PC-9 (cell line): Measurements from ENCODE around the gene PRSS56. TPM values are rescaled to one million over a fixed set of nuclear protein-coding genes. Genes with fewer than 3 reads are reported as not detected.

Source experiments
- BruUV-seq: library from RNA; stranded (reverse); fragments of 400-500 nt; replicated peaks from 2 replicates; lab custom pipeline; 2021; lab: Mats Ljungman, UMichigan
- CTCF ChIA-PET: fragments of 300-600 bp; sonication (Branson Sonifier 250); formaldehyde crosslinking; loops from one replicate; lab custom pipeline; 2022; ENCODE audit warnings: antibody characterized with exemption; lab: Charles Lee
- POLR2A ChIA-PET: fragments of 300-600 bp; sonication (Branson Sonifier 250); formaldehyde crosslinking; loops from one replicate; lab custom pipeline; 2022; ENCODE audit warnings: antibody characterized with exemption; ENCODE audit not compliant: unreplicated experiment; lab: Charles Lee
- DNase-seq, 2 experiments: peaks; one replicate each; pipeline versions ENCODE4 v3.0.0 to v3.0.0-alpha.2; 2015 to 2022; ENCODE audit warnings: mixed read lengths in 1 of 2
- H2AFZ ChIP-seq: fragments of 200-600 bp; sonication (generic); 2 replicates; pipeline ENCODE4 v1.8.1; 2017; ENCODE audit warnings: antibody characterized with exemption
- H3F3A ChIP-seq: fragments of 200-600 bp; sonication (generic); 2 replicates; pipeline ENCODE4 v1.8.1; 2017; ENCODE audit warnings: antibody characterized with exemption, mild to moderate bottlenecking, low read depth; ENCODE audit not compliant: insufficient read depth
- H3K27ac ChIP-seq: fragments of 200-600 bp; sonication (generic); 2 replicates; pipeline ENCODE4 v1.6.1; 2016; ENCODE audit warnings: mixed run types
- H3K27me3 ChIP-seq: fragments of 200-600 bp; sonication (generic); 2 replicates; pipeline ENCODE4 v1.6.1; 2016; ENCODE audit warnings: low read depth, mixed run types; ENCODE audit not compliant: insufficient read depth
- H3K36me3 ChIP-seq: fragments of 200-600 bp; sonication (generic); 2 replicates; pipeline ENCODE4 v1.6.1; 2016; ENCODE audit warnings: low read depth, mixed run types
- H3K4me1 ChIP-seq: fragments of 200-600 bp; sonication (generic); replicated peaks from 2 replicates; pipeline ENCODE4 v1.6.1; 2016; ENCODE audit warnings: mixed run types; ENCODE audit not compliant: insufficient read depth
- H3K4me2 ChIP-seq: fragments of 200-600 bp; sonication (generic); 2 replicates; pipeline ENCODE4 v1.6.1; 2017; ENCODE audit warnings: mixed run types
- H3K4me3 ChIP-seq: fragments of 200-600 bp; sonication (generic); 2 replicates; pipeline ENCODE4 v1.6.1; 2016; ENCODE audit warnings: mixed run types
- H3K79me2 ChIP-seq: fragments of 200-600 bp; sonication (generic); 2 replicates; pipeline ENCODE4 v1.6.1; 2017; ENCODE audit warnings: low read depth, mixed run types
- H3K9me2 ChIP-seq: fragments of 200-600 bp; sonication (generic); 2 replicates; pipeline ENCODE4 v1.8.1; 2017; ENCODE audit warnings: mild to moderate bottlenecking; ENCODE audit not compliant: insufficient read depth
- H3K9me3 ChIP-seq: fragments of 200-600 bp; sonication (generic); 2 replicates; pipeline ENCODE4 v1.8.1; 2016; ENCODE audit warnings: low read depth; ENCODE audit not compliant: insufficient read depth
- H4K20me1 ChIP-seq: fragments of 200-600 bp; sonication (generic); 2 replicates; pipeline ENCODE4 v1.8.1; 2017; ENCODE audit not compliant: insufficient read depth
- EZH2 ChIP-seq: fragments of 200-600 bp; sonication (generic); IDR thresholded peaks from 2 replicates; pipeline ENCODE4 v1.8.0; 2017; ENCODE audit warnings: antibody characterized with exemption, low read depth
- intact Hi-C: fragments of 100-400 bp; cut with micrococcal nuclease; formaldehyde crosslinking; loops from one replicate; pipeline ENCODE4 v1.10.0; 2022; ENCODE audit not compliant: unreplicated experiment
- total RNA-seq: library from RNA; stranded (reverse); gene quantifications from 2 replicates; pipeline ENCODE4 v1.2.3, GENCODE V29; 2021
- TF ChIP-seq, protein P1 (sequence below): fragments of 200-600 bp; sonication (generic); conservative IDR thresholded peaks from 2 replicates; pipeline ENCODE4 v1.6.1; 2017; ENCODE audit warnings: mixed run types, antibody characterized with exemption, mild to moderate bottlenecking, moderate library complexity

Gene PRSS56
- total RNA-seq, 1 experiment from 2014 or later: not detected

DNA sequence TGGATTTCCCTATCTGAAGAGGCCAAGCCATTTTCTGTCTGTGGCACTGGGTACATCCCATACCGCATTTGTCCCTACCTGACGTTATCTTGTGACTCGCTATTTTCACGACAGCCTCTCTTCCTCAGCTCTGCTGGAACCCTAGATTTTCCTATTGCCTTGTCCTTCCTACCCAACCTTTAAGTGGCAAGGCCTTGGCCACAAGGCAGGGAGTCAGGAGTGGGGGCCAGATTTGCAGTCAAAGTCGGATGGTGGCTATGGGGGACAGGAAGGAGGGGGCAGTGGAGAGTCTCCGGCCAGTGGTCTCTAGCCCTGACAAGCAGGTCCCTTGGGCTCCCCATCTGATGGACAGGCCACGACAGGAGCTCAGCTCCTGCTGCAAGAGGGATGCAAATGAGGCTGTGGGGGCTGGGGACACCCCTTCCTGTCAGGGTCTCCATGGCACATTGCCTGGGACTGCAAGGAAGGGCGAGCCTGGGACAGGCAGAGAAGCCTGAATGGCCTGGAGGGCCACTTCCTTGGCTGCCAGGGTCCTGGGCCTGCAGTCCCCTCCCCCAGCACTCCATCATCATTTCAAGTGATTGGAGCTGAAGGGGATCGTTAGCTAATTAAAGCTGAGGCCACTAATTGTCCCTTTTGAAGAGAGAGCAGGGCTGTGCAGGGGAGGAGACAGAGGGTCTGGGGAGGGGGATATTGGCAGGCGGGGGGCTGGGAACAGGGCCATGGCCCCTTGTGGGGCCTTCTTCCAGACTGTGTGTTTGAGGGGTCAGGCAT, 26.3 kb upstream of the PRSS56 start:
- Histone ChIP-seq H3K36me3 (no peaks in the 10 kb centered on the region), H3K79me2 (no peaks in the 10 kb centered on the region), H3K4me3 (no peak overlapping the region), H3K27ac (no peak overlapping the region), H2AFZ (no peak overlapping the region), H3F3A (no peaks in the 10 kb centered on the region), H3K9me3 (no peaks in the 10 kb centered on the region), H4K20me1 (no peaks in the 10 kb centered on the region), H3K4me2 (no peak overlapping the region), H3K4me1 (no peaks in the 10 kb centered on the region), H3K27me3 (peaks cover 26% of the 10 kb centered on the region), H3K9me2 (no peaks in the 10 kb centered on the region)
- intact Hi-C loops: no loop called here
- BruUV-seq: no TSS peak
- ChIA-PET CTCF (no interaction called here), POLR2A (no interaction called here)
- no peak for TF ChIP-seq EZH2
- TF ChIP-seq, protein P1, sequence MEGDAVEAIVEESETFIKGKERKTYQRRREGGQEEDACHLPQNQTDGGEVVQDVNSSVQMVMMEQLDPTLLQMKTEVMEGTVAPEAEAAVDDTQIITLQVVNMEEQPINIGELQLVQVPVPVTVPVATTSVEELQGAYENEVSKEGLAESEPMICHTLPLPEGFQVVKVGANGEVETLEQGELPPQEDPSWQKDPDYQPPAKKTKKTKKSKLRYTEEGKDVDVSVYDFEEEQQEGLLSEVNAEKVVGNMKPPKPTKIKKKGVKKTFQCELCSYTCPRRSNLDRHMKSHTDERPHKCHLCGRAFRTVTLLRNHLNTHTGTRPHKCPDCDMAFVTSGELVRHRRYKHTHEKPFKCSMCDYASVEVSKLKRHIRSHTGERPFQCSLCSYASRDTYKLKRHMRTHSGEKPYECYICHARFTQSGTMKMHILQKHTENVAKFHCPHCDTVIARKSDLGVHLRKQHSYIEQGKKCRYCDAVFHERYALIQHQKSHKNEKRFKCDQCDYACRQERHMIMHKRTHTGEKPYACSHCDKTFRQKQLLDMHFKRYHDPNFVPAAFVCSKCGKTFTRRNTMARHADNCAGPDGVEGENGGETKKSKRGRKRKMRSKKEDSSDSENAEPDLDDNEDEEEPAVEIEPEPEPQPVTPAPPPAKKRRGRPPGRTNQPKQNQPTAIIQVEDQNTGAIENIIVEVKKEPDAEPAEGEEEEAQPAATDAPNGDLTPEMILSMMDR: no peak
- no peak for DNase-seq

DNA sequence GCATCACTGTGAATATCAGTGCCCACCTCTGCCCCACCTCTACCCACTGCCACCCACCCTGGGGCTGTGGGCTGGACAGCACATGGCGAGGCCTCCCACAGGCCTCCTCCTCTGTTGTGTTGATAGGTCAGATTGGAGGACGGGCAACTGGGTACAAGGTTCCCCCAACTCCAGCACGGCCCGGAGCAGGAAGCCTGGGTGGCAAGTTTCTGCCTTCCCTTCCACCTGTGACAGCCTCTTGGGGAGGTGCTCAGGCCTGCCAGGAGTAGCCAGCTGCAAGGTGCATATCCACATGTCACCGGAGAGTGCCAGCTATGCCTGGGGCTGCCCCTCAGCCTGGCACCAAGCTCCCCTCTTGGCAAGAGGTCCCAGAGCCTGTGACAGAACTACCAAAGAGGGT, 25.6 kb upstream of the PRSS56 start:
- no peaks in the 10 kb centered on the region for H3K36me3 ChIP-seq
- no peaks in the 10 kb centered on the region for H3K79me2 ChIP-seq
- no peak overlapping the region for H3K4me2 ChIP-seq
- peaks cover 26% of the 10 kb centered on the region for H3K27me3 ChIP-seq
- H3K9me2 ChIP-seq: no peaks in the 10 kb centered on the region
- TF ChIP-seq, protein P1: no peak
- TF ChIP-seq EZH2: no peak
- no TSS peak for BruUV-seq
- ChIA-PET POLR2A (no interaction called here), CTCF (no interaction called here)
- H3K4me3 ChIP-seq: no peak overlapping the region
- H4K20me1 ChIP-seq: no peaks in the 10 kb centered on the region
- DNase-seq: no peak
- intact Hi-C loops: no loop called here
- no peak overlapping the region for H3K27ac ChIP-seq
- no peaks in the 10 kb centered on the region for H3K9me3 ChIP-seq
- H3K4me1 ChIP-seq: no peaks in the 10 kb centered on the region
- no peaks in the 10 kb centered on the region for H3F3A ChIP-seq
- H2AFZ ChIP-seq: no peak overlapping the region

DNA sequence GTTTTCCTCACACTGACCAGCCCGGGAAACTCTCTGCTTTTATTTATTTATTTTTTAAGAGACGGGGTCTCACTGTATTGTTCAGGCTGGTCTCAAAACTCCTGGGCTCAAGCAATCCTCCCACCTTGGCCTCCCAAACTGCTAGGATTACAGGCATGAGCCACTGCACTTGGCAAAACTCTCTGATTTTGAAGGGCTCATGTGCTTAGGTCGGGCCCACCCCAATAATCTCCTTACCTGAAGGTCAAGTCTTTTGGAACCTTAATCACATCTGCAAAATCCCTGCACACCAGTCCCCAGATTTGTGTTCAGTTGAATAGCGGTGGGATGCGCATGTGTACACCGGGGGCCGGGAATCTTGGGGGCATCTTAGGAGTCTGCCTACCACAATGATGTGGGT, 24.9 kb upstream of the PRSS56 start:
- Histone ChIP-seq H3K27me3 (peaks cover 26% of the 10 kb centered on the region), H3K9me3 (no peaks in the 10 kb centered on the region), H3F3A (no peaks in the 10 kb centered on the region), H3K27ac (no peak overlapping the region), H3K79me2 (no peaks in the 10 kb centered on the region), H3K4me3 (no peak overlapping the region), H3K36me3 (no peaks in the 10 kb centered on the region), H3K9me2 (no peaks in the 10 kb centered on the region), H2AFZ (no peak overlapping the region), H3K4me1 (no peaks in the 10 kb centered on the region), H4K20me1 (no peaks in the 10 kb centered on the region), H3K4me2 (no peak overlapping the region)
- DNase-seq: no peak
- ChIA-PET POLR2A (no interaction called here), CTCF (no interaction called here)
- no TSS peak for BruUV-seq
- TF ChIP-seq, protein P1: no peak
- TF ChIP-seq EZH2: no peak
- intact Hi-C loops: no loop called here
